GM21737 (cell line): ENCODE measurements around the gene LRRC70.

Experiments used
- ATAC-seq: cut with Tn5 transposase; IDR thresholded peaks from one replicate; pipeline ENCODE4 v1.9.1; 2021; ENCODE audit warnings: mild to moderate bottlenecking, moderate library complexity; ENCODE audit not compliant: unreplicated experiment

The LRRC70 gene

DNA sequence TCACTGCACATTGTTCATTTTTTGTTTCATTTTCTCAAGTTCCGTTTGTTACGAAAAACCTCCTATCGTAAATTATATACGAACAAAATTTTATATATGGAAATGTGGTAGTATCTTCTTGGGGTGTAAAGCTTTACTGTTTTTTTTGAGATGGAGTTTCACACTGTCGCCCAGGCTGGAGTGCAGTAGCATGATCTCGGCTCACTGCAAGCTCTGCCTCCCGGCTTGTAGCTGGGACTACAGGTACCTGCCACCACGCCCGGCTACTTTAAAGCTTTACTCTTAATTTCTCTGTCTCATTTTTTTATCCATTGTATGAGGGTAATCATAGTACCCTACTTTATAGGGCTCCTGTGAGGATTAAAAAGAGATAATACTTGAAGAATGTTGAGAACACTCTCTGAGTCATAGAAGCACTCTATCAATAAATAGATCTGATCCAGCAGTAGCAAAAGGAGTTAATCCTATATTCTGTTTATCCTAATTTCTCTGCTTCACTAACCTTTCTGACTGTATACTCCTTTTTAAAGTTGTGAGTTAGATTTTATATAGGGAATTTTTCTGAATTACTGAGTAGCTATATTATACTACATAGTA is 5.6 kb upstream of the LRRC70 start:
- no peak for ATAC-seq

GRCh38 chr5:62574599-62574998 is 4.0 kb upstream of the LRRC70 start:
- ATAC-seq, result no peak

GRCh38 chr5:62575066-62575465 is 3.6 kb upstream of the LRRC70 start:
- ATAC-seq, result no peak

DNA sequence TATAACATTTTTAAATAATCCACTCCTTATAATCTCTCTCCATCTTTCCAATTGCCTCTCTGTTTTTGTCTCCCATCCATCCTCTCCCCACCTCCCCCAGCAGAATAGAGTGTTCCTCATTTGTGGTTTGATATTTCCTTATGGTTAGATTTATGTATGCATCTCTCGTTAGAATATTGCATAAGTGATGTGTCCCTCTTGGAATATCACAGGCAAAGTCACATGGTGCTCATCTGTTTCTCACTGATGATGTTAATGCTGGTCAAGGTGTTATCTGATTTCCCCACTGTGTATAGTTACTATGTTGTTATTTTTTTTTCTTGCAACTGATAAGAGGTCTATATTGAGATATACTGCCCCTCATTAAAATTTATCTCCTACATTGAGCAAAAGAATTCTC is 3.1 kb upstream of the LRRC70 start:
- no peak for ATAC-seq

DNA sequence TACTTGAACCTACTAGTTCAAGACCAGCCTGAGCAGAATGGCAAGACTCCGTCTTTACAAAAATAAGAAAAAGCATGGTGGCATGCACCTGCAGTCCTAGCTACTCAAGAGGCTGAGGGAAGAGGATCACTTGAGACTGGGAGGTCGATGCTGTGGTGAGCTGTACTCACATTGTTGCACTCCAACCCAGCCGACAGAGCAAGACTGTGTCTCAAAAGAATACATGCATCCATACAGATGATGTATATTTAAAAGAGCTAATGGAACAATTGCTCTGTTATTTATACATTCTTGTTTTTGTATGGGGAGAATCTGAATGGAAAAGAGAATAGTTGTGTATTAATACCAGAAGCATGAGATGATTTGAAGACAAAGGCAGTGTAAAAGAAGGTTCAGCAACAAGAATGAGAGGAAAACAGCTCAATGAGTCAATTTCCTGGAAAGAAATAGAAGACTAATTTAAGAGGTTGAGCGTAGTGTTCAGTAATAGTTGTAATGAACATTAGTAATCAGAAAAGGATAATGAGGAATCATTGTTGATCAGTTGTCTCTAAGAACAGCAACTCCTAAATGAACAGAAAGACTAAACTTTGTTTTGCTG is 1.9 kb upstream of the LRRC70 start:
- ATAC-seq, result no peak

DNA sequence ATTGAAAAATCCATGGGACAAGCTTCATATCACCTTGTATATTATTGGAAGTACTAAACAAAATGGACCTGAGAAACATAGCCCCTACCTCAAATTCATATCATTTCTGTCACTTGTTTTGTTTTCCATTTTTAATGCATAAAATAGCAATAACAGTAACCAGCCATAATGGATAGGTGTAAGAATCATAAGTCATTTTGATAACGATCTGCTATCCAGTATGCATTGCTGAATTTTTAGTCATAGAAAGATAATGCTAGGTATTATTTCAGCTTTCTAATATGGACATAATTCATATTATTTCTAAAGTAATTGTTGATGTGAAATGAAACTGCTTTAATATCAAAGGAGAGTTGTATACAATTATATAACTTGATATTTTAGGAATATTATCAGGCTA is 1.1 kb upstream of the LRRC70 start:
- ATAC-seq, result no peak

- no peak for ATAC-seq
These were observed 1.1 kb downstream of the LRRC70 start for GRCh38 chr5:62579761-62580160.

- no peak for ATAC-seq
These were observed 3.4 kb downstream of the LRRC70 start for GRCh38 chr5:62581836-62582597.

GRCh38 chr5:62584391-62584790 is 5.8 kb downstream of the LRRC70 start:
- ATAC-seq, result no peak

DNA sequence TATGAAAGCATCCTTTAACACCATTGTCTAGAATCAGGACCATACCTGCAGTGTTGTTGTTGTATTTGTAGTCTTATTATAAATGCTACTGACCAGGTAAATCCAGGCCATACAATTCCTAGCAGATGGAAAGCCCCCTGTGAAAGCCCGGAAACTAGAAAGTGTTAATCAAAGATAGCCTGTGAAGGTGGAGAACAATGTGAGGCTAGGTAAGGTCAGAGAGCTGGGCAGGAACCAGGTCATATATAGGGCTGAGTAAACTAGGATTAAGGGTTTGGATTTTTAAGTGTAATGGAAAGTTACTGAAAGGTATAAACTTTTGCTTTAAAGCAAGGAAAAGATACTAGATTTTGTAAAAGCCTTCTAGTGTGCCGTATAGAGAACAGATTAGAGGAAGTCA is 6.7 kb downstream of the LRRC70 start:
- ATAC-seq, result no peak

- ATAC-seq, result no peak
These were observed 7.1 kb downstream of the LRRC70 start for GRCh38 chr5:62585751-62586150.

GRCh38 chr5:62587737-62588136 is 9.1 kb downstream of the LRRC70 start:
- ATAC-seq, result no peak

DNA sequence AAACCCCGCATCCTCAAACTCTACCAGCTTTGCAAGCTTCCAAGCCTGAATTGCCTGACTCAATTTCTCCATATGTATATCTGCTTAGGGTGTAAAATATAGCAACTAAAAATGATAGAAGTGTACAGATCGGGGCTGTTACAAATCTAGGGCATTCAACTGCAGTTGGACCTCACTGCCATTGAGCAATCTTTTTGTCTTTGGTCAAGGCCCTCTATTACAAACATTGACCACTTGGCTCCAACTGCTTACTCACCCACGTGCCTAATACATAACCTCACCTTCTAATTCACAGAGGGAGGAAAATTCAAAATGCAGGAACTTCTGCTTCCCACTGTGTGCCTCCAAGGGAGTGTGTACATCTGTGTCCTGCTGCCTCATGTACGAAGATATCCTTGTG is 10.0 kb downstream of the LRRC70 start:
- ATAC-seq, result no peak

- ATAC-seq, result no peak
These were observed 10.9 kb downstream of the LRRC70 start for GRCh38 chr5:62589504-62589903.

DNA sequence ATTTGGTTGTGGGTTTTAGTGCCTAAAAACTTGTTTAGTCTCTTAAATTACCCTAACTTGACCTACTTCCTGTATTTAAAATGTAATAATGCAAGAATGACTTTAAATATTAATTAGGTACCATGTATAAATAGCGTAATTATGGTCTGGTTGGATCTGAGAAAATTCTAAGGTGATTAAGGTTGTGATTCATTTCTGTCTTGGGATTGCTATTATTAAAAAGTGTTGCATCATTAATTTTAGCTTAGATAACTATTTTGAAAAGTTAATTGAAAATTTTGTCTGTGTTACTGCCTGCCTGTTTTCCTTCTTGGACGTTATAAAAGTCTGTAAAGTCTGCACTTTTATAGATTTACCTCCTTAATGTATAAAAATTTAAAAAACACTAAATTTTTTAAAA is 11.8 kb downstream of the LRRC70 start:
- no peak for ATAC-seq

- ATAC-seq, result no peak
These were observed 13.9 kb downstream of the LRRC70 start for GRCh38 chr5:62592558-62592957.

DNA sequence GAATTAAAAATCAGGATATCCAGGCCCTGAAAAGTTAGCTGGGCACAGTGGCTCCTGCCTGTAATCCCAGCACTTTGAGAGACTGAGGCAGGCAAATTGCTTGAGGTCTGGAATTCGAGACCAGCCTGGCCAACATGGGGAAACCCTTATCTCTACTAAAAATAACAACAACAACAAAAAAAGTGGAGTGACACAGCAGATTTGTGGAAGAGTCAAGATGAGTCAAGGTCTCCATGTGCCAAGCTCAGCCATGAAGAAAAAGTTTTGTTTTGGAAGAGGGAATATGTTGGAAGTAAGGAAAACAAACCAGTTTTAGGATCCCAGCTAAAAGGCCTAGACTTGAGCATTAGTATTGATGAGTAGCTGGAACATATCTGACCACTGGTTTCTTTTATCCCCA is 14.7 kb downstream of the LRRC70 start:
- no peak for ATAC-seq

DNA sequence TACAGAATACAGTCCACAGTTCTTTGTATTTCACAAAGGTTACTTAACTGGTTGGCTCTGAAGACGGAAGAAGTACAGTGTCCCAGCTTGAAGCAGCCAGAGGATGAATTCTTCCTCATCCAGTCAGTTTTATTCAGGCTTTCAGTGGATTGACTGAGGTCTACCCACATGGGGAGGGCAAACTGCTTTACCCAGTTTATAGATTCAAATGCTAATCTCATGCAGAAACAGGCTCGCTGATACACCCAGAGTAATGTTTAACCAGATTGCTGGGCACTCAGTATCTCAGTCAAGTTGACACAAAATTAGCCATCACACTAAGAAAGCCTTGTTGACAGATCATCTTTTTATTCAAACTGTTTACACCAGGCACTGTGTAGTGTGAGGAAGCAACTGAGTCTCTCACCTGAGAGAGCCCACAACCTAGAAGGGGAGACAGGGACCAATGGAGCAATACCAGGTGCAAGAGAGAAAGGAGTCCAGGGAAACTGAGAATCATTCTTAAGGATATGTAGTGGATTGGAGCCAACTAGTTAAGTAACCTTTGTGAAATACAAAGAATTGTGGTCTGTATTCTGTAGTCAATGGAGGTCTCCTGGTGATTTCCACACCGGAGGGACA is 15.9 kb downstream of the LRRC70 start:
- no peak for ATAC-seq

GRCh38 chr5:62596096-62596495 is 17.5 kb downstream of the LRRC70 start:
- ATAC-seq, result no peak

DNA sequence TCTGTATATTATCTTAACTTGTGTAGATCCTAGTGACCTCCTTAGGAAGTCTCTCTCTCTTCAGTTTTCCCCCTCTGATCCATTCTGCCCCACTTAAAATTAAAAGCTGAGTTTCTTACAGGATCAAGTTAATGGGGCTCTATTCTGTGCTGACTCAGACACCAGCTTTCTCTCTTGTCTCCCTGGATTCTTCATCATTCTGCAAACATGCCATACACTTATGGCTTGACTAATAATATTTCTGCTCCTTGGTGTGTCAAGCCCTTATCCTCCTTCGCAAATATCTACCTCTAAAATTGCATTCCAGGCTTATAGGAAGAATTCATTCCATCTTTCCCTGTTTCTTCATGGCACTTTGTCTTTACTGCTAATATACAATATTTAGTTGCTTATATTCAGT is 18.1 kb downstream of the LRRC70 start:
- no peak for ATAC-seq

DNA sequence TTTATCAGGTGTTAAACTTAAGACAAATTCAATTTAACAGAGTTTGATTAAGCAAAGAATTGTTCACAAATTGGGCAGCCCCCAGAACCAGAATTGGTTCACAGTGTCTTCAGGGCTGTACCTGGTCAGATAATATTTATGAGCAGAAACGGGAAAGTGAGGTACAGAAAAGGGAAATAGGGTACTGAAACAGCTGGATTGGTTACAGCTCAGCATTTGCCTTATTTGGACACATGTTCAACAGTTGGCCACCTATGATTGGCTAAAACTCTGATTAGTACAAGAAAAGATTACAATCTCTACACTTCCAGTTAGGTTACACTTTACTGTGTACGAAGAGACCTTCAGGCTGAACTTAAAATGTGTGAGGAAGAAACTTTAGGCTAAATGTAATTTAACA is 18.7 kb downstream of the LRRC70 start:
- no peak for ATAC-seq
